Common myeloid progenitor, CD34-positive (primary cell): ENCODE results near the gene SCN1B.
A peak's percentile ranks its signal among the peaks of the same experiment; 100 is the strongest.

ENCODE experiments used
- CTCF ChIA-PET: fragments of 350-600 bp; sonication (Branson Sonifier 250); formaldehyde crosslinking; loops from one replicate; lab custom pipeline; 2021; ENCODE audit warnings: antibody characterized with exemption; lab: Charles Lee
- POLR2A ChIA-PET: fragments of 350-600 bp; sonication (Branson Sonifier 250); formaldehyde crosslinking; loops from one replicate; lab custom pipeline; 2021; ENCODE audit warnings: antibody characterized with exemption; lab: Charles Lee
- DNase-seq, 3 donors: peaks; one replicate each; pipeline versions ENCODE4 v3.0.0 to v3.0.0-alpha.2; 2013
- H3K27ac ChIP-seq, 2 experiments: 1 replicate in 1 of 2; 2 replicates in 1 of 2; pipeline ENCODE4 v1.7.0; 2013; ENCODE audit warnings: inconsistent platforms in 2 of 2, low read length in 2 of 2, mild to moderate bottlenecking in 2 of 2, low read depth in 1 of 2, moderate library complexity in 1 of 2; ENCODE audit not compliant: severe bottlenecking in 2 of 2, insufficient read depth in 1 of 2, poor library complexity in 1 of 2
- H3K27me3 ChIP-seq, 5 experiments: replicated peaks in 2 of 5; 1 replicate in 3 of 5; 2 replicates in 2 of 5; pipeline versions ENCODE4 v1.6.1 to v1.7.0; 2013; ENCODE audit warnings: low read length in 4 of 5, mild to moderate bottlenecking in 2 of 5, moderate library complexity in 2 of 5, inconsistent platforms in 1 of 5; ENCODE audit not compliant: insufficient read depth in 5 of 5, control insufficient read depth in 4 of 5
- H3K36me3 ChIP-seq, 4 experiments: 1 replicate in 2 of 4; 2 replicates in 2 of 4; pipeline versions ENCODE4 v1.6.1 to v1.7.0; 2013; ENCODE audit warnings: low read length in 3 of 4, control low read depth in 1 of 4, mild to moderate bottlenecking in 1 of 4; ENCODE audit not compliant: control insufficient read depth in 4 of 4, insufficient read depth in 4 of 4
- H3K4me1 ChIP-seq, 4 experiments: 1 replicate in 3 of 4; 2 replicates in 1 of 4; pipeline versions ENCODE4 v1.6.1 to v1.7.1; 2013; ENCODE audit warnings: low read length in 3 of 4, mild to moderate bottlenecking in 3 of 4, control low read depth in 1 of 4, inconsistent platforms in 1 of 4, moderate library complexity in 1 of 4; ENCODE audit not compliant: control insufficient read depth in 4 of 4, insufficient read depth in 4 of 4; ENCODE audit errors: control extremely low read depth in 1 of 4
- H3K4me3 ChIP-seq, 7 experiments: 1 replicate in 4 of 7; 2 replicates in 3 of 7; pipeline versions ENCODE4 v1.5.1 to v1.7.0; 2013; ENCODE audit warnings: mild to moderate bottlenecking in 7 of 7, low read length in 6 of 7, moderate library complexity in 6 of 7, inconsistent platforms in 2 of 7, low read depth in 2 of 7, control low read depth in 1 of 7; ENCODE audit not compliant: insufficient read depth in 4 of 7, control insufficient read depth in 1 of 7; ENCODE audit errors: extremely low read depth in 1 of 7
- H3K9me3 ChIP-seq, 5 experiments: 1 replicate in 4 of 5; 2 replicates in 1 of 5; pipeline versions ENCODE4 v1.6.1 to v1.7.1; 2013; ENCODE audit warnings: low read length in 4 of 5, mild to moderate bottlenecking in 2 of 5, inconsistent platforms in 1 of 5, low read depth in 1 of 5, moderate library complexity in 1 of 5; ENCODE audit not compliant: control insufficient read depth in 4 of 5, insufficient read depth in 2 of 5; ENCODE audit errors: control extremely low read depth in 1 of 5
- WGBS: methylation state at CpG from one replicate; pipeline ENCODE4 v1.1.5; 2013; ENCODE audit not compliant: insufficient coverage; 5-methylcytosine and 5-hydroxymethylcytosine counted together

The SCN1B gene

GRCh38 chr19:35073941-35074340, 43.7 kb downstream of the SCN1B start:
- Histone ChIP-seq H3K4me1 (peaks cover 0 to 8% (median 2%) of the 10 kb centered on the region in 4 experiments), H3K27me3 (no peaks in the 10 kb centered on the region), H3K36me3 (no peaks in the 10 kb centered on the region), H3K4me3 (no peak overlapping the region), H3K27ac (no peak overlapping the region), H3K9me3 (peaks cover 0 to 5% (median 0%) of the 10 kb centered on the region in 5 experiments)
- no peak for DNase-seq
- POLR2A ChIA-PET: interaction anchor here (0.5 kb wide), 1 partner anchor 345 kb away, joined by 3 read pairs; no protein-coding TSS in a partner anchor
- whole genome bisulfite sequencing: 60% methylated on average over 1 of the region's 8 CpGs
- CTCF ChIA-PET: interaction anchor here (0.8 kb wide), 1 partner anchor 19 kb away, joined by 3 read pairs; no protein-coding TSS in a partner anchor

- WGBS: 93% methylated on average over 17 of the region's 21 CpGs
- ChIA-PET CTCF (interaction anchor here (0.8 kb wide), 1 partner anchor 19 kb away, joined by 3 read pairs; no protein-coding TSS in a partner anchor), POLR2A (interaction anchor here (0.5 kb wide), 1 partner anchor 345 kb away, joined by 3 read pairs; no protein-coding TSS in a partner anchor)
- Histone ChIP-seq H3K27me3 (no peaks in the 10 kb centered on the region), H3K27ac (no peak overlapping the region), H3K4me3 (no peak overlapping the region), H3K9me3 (peaks cover 0 to 5% (median 0%) of the 10 kb centered on the region in 5 experiments), H3K36me3 (no peaks in the 10 kb centered on the region), H3K4me1 (peaks cover 0 to 8% (median 2%) of the 10 kb centered on the region in 4 experiments)
- DNase-seq: no peak
Measured at GRCh38 chr19:35074426-35075201, 44.3 kb downstream of the SCN1B start.

DNA sequence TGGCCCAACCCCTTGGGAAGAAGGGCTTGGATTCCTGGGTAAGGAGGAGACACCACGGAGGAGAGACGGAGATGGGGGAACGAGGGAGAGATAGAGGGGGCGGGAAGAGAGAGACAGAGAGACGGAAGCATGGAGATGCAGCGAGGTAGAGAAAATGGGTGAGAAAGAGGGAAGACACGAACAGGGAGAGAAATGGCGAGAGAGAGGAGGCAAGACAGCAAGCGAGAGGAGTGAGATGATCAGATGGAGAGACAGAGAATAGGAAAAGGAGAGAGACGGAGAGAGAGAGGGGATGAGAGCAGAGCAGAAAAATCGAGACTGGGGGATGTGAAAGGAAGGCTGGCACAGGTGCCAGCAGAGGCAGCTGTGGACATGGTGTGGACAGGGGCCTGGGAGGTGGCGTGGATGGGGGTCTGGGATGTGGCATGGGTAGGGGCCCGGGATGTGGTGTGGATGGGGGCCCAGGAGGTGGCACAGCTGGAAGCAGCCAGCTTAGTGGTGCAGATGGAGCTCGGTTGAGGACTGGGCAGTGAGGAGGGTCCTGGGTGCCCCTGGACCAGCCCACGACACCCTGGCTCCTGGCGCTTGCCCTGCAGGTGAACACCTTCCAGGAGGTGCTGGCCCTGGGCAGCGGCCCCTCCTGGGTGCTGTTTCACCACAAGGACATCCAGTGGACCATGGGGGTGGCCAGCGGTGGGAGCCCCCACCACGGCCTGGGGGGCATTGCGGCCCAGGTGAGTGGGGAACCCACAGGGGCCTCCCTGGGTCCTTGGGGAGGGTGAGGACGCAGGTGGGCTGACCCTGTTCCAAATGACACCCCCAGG, 45.1 kb downstream of the SCN1B start:
- 96% methylated on average over 20 of the region's 21 CpGs for WGBS
- POLR2A ChIA-PET: no interaction called here
- no peaks in the 10 kb centered on the region for H3K27me3 ChIP-seq
- no peaks in the 10 kb centered on the region for H3K36me3 ChIP-seq
- no peak overlapping the region for H3K4me3 ChIP-seq
- CTCF ChIA-PET: no interaction called here
- H3K4me1 ChIP-seq: peaks cover 0 to 8% (median 2%) of the 10 kb centered on the region in 4 experiments
- H3K27ac ChIP-seq: no peak overlapping the region
- DNase-seq: no peak
- peaks cover 0 to 3% (median 0%) of the 10 kb centered on the region in 5 experiments for H3K9me3 ChIP-seq

GRCh38 chr19:35076026-35076370, 45.7 kb downstream of the SCN1B start:
- Histone ChIP-seq H3K27me3 (no peaks in the 10 kb centered on the region), H3K4me3 (no peak overlapping the region), H3K9me3 (no peaks in the 10 kb centered on the region), H3K27ac (no peak overlapping the region), H3K36me3 (no peaks in the 10 kb centered on the region), H3K4me1 (peaks cover 0 to 8% (median 2%) of the 10 kb centered on the region in 4 experiments)
- 96% methylated on average over 6 of the region's 6 CpGs for WGBS
- ChIA-PET CTCF (no interaction called here), POLR2A (no interaction called here)
- DNase-seq: no peak

DNA sequence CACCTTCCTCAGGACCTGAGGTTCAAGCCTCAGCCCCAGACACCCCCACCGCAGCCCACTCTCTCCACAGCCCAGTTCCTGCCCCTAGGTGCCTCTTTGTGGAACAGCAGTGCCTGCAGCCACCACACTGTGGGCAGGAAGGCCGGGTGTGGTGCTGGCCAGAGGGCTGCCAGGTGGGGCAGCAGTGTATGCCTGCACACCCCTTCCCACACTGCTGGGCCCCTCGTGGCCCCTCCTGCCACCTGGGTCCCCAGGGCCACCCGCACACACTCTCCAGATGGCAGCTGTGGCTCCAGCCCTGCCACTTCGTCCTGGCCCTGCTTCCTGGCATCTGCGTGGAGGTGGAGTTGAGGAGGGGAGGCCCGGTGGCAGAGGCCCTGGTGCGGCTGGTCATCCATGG, 46.4 kb downstream of the SCN1B start:
- Histone ChIP-seq H3K27ac (no peak overlapping the region), H3K4me3 (no peak overlapping the region), H3K4me1 (peaks cover 0 to 8% (median 2%) of the 10 kb centered on the region in 4 experiments), H3K36me3 (no peaks in the 10 kb centered on the region), H3K9me3 (no peaks in the 10 kb centered on the region), H3K27me3 (no peaks in the 10 kb centered on the region)
- WGBS: 67% methylated on average over 3 of the region's 8 CpGs
- ChIA-PET CTCF (no interaction called here), POLR2A (no interaction called here)
- DNase-seq: peak in 2 of 3 donors; percentile 44 to 59

DNA sequence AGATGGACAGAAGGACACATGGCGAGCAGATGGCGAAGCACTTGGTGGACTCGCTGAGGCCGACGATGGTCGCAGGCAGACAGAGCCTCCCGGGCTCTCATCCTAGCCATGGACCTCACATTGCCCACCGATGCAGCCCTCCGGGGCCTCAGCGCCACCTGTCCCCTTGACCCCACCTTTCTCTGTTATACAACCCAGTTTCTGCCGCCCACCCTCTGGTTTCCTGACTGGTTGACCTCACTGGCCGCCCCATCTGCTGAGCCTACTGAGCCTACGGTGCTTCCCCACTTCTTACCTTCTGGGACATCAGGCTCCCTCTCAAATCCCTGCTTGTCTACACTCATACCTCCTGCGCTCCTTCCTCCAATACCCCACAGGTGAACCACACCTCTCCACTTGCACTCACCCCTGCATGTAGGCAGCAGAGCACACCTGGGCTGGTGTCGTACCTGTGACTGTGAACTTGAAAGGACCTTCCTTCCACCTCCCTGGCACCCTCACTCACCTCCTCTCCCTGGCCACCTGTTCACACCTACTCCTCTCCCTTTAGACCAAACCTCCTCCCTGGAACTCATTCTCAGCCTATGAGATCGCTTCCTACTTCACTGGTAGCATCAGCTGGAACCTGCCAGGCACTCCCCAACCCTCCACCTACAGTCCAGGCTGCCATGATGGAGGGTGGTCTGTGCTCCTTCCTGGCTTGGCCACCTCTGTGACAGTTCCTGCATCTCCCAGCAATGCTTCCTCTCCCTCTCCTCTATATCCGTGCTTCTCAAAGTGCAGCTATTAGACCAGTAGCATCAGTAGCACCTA, 47.3 kb downstream of the SCN1B start:
- Histone ChIP-seq H3K27ac (no peak overlapping the region), H3K4me1 (peaks cover 0 to 8% (median 2%) of the 10 kb centered on the region in 4 experiments), H3K4me3 (no peak overlapping the region), H3K27me3 (no peaks in the 10 kb centered on the region), H3K9me3 (no peaks in the 10 kb centered on the region), H3K36me3 (no peaks in the 10 kb centered on the region)
- CTCF ChIA-PET: no interaction called here
- POLR2A ChIA-PET: no interaction called here
- DNase-seq: no peak
- WGBS: 96% methylated on average over 17 of the region's 17 CpGs
